ENCODE results near the gene UPK2.
A peak's percentile ranks its signal among the peaks of the same experiment; 100 is the strongest.
"Not testable (repeated sequence)": the region's sequence is repeated elsewhere in the genome, so short reads cannot be mapped to it uniquely, and the experiment has no call there.

UPK2 gene

DNA sequence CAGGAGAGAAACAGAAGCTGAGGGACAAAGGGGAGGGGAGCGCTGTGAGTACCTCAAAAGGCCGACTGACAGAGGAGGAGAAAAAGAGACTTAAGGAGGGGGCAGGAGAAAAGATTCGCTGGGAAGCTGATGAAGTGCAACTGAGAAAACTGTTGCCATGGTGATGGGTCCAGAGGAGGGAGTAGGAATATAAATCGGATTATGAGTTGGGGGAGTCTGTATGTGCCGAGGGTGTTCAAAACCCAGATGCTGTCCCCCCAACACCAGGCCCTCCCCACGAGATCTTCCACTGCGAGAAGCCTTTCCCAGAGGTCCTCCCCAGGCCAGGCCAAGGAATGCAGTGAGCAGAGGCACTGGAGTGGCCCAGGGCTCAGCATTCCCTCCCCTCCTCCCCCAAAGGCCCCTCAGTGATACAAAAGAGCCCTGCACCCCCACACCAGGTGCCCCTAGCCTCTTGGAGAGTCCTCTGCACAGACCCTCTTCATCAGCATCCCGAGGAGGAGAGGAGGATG, 16.6 kb upstream of the UPK2 start:
- no peak for DNase-seq

DNA sequence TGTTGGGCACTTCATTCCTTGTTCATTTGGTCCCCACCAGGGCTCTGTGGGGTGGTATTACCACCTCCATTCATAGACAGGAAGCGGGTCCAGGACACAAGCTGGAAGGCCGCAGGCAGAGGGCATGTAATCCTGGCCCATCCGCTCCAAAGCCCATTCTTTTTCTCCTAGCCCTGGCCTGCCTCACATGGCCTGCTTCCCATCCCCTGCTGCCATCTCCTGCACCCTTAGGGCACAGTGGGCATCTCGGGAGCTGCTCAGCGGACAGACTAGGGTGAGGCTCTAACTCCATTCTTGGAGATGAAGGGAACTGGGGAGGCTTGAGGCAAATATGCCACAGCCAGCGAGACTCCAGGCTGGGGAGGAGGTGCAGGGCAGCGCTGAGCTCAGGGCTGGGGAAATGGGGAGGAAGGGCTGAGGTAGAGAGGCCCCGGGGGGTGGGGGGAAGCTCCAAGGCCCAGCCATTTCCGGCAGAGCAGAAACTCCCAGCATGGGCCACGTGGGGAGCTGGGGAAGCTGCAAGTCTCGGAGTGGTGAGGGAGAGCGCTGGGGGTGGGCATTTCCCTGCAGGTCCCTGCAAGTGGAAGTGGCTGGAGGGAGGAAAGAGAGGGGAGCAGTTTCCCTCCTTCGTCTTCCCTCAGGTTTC, 16.0 kb upstream of the UPK2 start:
- peak; percentile 21 to 51 (median 34) for DNase-seq

DNA sequence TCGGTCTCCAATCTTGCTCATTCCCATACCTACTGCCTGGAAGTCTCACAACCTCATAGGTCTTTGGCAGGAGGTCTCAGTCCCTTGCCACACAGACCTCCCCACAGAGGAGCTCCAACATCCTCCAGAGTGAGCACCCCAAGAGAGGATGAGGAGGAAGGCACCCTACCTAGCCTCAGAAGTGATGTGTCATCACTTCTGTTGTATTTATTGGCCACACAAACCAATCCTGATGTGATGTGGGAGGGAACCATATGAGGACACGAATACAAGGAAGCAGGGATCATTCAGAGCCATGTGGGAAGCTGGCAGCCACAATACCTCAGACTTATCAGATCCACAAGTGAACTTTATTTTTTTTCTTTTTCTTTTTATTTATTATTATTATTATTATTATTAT, 9.0 kb upstream of the UPK2 start:
- DNase-seq, result no peak

DNA sequence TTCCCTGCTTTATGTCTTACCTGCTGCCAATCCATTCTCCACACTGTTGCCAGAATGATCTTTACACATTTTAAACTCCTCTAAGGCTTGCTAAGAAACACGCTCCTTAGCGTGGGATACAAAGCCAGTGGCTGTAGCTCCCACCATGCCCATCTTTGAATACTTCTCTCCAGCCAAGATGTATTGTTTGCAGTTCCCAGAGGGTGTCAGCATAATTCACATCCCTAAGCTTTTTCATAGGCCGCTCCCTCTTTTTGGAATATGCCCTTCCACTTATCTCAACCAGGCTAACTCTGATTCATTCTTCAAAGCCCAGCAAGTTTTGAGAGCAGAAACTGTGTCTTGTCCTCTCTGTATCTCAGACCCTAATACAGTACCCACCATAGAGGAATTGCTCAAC, 8.1 kb upstream of the UPK2 start:
- no peak for DNase-seq

DNA sequence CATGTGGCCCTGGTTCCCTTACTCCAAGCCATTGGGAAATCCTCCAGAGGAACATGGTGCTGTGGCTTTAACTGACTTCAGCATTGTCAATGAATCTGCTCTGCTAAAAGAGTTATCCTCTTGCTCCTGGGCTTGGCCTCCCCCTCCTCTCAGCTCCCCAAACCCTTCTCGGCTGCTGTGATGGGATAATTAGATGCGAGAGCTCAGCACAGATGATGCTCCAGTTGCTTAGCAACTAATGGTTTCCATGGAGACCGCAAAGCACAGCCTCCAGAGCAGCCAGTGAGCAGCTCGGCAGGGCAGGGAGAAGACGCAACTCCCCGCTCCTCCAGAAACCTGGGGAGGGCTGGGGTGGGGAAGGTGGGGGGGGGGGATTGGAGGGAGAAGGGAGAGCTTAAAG, 2.8 kb upstream of the UPK2 start:
- no peak for DNase-seq

DNA sequence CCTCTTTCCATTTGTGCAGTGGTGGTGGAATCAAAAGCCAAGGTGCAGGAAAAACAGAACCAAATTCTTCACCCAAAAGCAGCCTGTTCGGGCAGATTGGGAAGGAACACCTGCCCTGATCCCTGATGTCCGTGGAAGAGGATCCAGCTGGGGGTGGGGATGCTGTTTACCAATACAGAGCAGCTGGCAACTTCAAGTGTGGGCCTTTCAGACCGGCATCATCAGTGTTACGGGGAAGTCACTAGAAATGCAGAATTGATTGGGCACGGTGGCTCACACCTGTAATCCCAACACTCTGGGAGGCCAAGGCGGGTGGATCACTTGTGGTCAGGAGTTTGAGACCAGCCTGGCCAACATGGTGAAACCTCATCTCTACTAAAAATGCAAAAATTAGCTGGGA, 2.1 kb upstream of the UPK2 start:
- not testable (repeated sequence) for DNase-seq

DNA sequence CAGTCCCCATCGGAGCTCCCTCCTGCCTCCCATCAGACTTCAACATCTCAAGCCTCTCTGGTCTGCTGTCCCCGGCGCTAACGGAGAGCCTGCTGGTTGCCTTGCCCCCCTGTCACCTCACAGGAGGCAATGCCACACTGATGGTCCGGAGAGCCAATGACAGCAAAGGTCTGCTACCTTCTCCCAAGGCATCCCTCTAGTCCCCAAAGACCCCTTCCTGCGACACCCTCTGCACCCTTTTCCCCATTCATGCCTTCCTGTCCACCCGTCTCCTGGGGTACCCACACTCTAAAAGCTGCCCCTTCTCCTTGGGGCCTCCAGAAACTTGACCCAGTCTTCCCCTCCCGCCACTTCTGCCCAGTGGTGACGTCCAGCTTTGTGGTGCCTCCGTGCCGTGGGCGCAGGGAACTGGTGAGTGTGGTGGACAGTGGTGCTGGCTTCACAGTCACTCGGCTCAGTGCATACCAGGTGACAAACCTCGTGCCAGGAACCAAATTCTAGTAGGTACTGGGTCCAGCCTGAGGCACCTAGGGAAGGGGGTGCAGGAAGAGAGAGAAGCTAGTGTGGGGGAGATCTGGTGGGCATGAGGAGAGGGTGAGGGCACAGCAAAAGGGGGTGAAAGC, 860 bp downstream of the UPK2 start:
- no peak for DNase-seq

DNA sequence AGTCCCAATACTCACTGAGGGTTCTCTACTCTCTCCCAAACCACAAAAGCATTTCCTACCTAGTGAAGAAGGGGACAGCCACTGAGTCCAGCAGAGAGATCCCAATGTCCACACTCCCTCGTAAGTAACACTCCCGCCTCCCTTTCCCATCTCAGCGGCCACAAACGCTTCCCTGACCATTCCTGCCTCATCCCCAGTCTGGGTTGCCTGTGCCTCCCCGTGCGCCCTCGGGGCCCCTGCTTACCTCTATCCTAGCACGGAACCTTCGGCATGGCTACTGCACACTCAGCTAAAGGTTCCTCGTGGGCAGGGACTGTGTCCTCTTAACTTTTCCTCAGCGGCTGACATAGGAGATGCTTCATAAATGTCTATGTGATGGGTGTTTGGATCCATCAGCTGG, 1.5 kb downstream of the UPK2 start:
- no peak for DNase-seq

DNA sequence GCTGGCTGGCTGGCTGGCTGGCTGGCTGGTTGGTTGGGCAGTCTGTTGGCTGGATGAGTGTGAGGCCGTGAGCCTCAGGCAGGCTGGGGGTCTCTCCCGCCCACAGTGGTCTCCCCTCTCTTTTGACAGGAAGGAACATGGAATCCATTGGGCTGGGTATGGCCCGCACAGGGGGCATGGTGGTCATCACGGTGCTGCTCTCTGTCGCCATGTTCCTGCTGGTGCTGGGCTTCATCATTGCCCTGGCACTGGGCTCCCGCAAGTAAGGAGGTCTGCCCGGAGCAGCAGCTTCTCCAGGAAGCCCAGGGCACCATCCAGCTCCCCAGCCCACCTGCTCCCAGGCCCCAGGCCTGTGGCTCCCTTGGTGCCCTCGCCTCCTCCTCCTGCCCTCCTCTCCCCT, 1.9 kb downstream of the UPK2 start:
- DNase-seq, result no peak

DNA sequence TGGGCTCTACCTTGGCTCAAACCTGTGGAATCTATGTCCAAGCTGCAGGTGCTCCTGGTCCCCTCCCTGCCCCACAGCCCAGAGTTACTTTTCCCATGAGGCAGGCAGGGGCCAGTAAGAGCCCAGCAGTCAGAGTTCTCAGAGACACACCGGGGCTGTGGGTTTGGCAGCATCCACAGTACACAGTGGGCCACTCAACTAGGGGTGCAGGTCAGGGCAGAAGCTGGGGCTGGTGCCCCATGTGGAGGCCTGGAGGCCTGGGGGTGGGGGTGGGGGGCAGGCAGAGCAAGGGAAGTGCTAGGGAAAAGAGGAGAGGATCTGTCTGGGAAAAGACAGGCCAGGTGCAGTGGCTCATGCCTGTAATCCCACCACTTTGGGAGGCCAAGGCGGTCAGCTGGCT, 2.5 kb downstream of the UPK2 start:
- DNase-seq, result no peak

DNA sequence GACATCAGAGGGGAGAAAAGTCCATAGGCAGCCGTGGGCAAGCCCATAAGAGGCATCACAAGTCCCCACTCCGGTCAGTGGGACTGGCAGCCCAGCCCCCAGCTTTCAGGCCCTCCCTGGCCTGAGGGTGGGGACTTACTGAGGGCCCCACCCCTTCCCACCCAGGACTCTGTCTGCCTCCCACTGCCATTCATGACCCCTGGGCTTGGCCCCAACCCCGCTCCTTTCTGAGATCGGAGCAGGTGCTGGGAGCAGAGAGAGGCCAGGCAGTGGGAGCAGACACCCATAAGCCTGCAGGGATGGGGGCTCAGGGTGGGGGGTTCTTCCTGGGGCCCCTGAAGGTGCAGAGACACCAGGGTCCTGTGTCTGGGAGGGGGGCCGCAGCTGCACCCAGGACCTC, 5.1 kb downstream of the UPK2 start:
- no peak for DNase-seq

DNA sequence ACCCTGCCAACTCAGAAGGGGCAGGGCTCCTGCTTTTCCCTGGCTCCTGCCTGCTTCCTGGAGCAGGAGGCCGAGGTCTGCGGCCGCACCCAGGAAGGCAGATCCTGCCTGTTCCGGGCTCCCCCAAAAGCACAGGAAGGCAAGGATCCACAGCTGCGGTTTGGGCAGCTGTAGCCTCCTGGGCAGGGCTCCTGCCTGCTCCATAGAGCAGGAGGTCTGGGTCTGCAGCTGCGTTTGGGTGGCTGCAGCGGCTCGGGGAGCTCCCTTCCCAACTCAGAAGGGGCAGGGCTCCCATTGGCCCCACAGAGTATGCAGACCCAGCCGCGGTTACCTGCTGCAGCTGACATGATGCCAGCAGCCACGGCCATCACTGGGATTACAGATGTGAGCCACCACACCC, 5.5 kb downstream of the UPK2 start:
- no peak for DNase-seq

DNA sequence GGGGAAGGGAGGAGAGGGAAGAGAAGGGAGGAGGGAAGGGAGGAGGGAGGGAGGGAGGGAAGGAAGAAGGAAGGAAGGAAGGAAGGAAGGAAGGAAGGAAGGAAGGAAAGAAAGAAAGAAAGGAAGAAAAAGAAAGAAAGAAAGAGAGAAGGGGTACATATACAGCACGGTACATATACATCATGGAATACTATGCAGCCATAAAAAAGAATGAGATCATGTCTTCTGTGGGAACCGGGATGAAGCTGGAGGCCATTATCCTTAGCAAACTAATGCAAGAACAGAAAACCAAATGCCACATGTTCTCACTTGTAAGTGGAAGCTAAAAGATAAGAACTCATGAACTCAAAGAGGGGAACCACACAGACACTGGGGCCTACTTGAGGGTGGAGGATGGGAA, 13.4 kb downstream of the UPK2 start:
- not testable (repeated sequence) for DNase-seq

DNA sequence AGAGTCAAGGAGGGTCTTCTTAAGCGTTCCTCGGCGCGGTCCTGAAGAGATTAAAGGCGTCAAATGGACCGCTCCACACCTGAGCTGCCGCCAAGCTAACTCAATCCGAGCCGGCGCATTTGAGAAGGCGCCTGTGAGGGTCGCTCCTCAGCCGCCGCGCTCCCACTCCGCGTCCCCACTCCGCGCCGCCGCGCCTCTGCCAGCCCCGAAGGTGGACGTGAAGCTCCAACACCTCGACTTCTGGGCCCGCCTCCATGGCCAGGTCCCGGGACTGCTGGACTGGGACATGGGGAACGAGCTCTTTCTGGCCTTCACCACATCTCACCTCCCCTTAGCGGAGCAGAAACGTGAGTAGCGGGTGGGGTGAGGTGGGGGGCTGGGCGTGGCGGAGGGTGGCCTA, 15.5 kb downstream of the UPK2 start, which contains the start of gene FOXR1:
Gene FOXR1 (plus strand): TSS at position 116 of the 400 bp plus-strand sequence. CDS start 171 bp downstream, at position 287.
- no peak for DNase-seq

DNA sequence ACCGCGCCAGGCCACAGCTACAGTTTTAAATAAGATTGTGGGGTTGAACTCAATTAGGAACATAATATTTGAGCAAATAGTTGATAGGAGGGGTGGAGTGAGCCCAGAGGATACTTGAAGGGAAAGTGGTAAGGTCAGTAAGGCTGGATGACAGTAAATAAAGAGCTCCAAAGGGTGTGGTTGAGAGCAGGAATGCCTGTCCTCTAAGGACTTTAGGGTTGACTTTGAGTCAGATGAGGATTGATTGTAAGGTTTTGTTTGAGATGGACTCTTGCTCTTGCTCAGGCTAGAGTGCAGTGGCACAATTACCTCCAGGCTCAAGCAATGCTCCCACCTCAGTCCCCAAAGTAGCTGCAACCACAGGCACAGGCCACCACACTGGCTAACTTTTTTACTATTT, 17.9 kb downstream of the UPK2 start:
- no peak for DNase-seq

DNA sequence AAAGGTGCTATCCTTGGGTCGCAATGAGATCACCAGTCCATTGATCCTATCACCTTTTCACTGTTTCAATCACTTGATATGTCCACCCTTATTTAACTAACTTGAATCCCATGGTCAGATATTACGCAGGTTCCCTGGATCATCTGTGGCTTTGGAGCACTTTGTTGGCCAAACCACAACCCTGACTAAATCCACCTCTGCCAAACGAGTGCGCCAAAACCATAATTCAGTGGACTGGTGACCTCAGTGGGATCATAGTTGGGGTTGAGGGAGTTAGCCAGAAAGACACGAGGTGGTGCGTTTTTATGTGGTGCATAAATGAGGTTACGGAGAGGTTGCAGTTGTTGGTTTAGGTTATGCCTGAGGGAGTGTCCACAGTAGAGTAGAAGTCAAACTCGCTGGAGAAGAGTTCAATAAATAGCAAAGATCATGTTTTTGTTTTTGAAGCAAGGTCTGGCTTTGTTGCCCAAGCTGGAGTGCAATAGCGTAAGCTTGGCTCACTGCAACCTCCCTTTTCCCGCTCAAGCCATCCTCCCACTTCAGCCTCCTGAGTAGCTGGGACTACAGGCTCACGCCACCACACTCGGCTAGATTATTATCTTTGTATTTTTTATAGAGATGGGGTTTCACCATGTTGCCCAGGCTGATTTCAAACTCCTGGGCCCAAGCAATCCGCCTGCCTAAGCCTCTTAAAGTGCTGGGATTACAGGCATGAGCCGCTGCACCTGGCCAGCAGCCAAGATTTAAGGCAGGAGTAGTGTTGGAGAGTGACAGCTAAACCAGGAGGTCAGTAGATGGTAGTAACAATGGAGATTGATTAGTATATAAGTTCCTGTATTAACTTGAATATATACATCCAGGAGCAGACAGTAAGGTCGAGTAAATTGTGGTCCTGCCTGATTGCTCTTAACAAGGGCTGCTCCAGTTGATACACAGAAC, 19.9 kb downstream of the UPK2 start:
- no peak for DNase-seq

DNA sequence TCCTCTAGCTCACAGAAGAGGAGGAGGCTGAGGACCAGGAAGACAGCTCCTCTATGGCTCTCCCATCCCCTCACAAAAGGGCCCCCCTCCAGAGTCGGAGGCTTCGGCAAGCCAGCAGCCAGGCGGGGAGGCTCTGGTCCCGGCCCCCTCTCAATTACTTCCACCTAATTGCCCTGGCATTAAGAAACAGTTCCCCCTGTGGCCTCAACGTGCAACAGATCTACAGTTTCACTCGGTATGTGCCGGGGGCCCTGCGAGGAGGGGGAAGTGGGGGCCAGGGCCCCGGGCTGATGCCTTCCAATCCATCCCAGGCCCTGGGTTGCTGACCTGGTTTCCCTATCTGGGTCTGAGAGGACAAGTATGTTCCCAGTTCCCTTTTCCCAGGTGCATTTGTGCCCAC, 23.3 kb downstream of the UPK2 start:
- no peak for DNase-seq

DNA sequence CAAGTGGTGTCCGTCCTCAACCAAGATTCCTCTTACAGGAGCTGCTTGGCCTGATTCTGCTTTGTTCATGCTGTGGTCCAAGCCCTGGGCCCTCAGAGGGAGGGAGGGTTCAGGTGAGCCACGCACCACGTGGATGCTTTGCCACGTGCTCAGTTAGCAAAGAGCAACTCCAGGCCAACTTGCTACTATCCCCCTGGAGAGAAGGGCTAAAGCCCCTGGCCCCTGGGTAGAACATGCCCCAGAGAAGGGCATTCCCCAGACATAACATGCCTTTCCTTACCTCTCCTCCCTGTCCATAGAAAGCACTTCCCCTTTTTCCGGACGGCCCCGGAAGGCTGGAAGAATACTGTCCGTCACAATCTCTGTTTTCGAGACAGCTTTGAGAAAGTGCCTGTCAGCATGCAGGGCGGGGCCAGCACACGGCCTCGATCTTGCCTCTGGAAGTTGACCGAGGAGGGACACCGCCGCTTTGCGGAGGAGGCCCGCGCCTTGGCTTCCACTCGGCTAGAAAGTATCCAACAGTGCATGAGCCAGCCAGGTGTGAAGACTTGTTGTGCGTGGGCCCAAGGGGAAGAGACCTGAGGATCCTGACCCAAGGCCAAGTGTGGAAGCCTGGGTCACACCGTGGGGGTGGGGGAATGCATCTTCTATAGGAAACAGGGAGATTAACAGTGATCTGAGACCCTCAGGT, 24.2 kb downstream of the UPK2 start:
- no peak for DNase-seq

DNA sequence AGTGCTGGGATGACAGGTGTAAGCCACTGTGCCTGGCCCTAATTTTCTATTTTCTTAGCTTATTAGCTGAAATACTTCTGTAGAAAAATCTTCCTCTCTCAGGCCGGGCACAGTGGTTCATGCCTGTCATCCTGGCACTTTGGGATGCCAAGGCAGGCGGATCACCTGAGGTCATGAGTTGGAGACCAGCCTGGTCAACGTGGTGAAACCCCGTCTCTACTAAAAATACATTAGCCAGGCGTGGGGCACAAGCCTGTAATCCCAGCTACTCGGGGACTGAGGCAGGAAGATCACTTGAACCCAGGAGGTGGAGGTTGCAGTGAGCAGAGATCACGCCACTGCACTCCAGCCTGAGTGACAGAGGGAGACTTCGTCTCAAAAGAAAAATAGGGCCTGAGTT, 28.2 kb downstream of the UPK2 start:
- DNase-seq, result not testable (repeated sequence)

DNA sequence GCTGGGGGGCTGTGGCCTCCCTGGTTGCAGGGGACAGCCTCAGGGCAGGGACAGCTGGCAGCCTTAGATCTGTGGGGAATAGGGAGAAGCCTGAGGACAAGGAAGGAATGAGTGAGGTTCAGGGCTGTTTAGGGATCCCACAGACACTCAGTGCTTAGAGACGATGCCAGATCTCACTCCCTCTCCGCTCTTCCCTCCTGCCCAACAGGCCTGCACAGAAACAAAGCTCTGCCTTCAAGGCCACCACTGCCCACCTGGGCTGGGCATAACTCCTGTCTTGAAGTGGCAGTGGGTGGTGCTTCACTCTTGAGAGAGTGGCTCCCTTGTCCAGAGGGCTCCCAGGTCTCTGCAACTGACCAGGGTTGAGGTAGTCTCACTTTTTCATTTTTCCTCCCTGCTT, 28.7 kb downstream of the UPK2 start:
- DNase-seq, result no peak

DNA sequence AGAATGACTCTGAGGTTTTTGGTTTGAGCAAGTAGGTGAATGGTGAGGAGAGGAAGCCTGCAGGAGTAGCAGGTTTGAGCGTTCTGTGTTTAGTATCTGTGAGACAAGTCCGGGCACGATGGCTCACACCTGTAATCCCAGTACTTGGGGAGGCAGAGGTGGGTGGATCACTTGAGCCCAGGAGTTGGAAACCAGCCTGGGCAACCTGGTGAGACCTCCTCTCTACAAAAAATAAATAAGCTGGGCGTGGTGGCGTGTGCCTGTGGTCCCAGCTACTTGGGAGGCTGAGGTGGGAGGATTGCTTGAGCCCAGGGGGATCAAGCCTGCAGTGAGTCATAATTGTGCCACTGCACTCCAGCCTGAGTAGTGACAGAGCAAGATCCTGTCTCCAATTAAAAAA, 32.2 kb downstream of the UPK2 start:
- DNase-seq, result no peak

DNA sequence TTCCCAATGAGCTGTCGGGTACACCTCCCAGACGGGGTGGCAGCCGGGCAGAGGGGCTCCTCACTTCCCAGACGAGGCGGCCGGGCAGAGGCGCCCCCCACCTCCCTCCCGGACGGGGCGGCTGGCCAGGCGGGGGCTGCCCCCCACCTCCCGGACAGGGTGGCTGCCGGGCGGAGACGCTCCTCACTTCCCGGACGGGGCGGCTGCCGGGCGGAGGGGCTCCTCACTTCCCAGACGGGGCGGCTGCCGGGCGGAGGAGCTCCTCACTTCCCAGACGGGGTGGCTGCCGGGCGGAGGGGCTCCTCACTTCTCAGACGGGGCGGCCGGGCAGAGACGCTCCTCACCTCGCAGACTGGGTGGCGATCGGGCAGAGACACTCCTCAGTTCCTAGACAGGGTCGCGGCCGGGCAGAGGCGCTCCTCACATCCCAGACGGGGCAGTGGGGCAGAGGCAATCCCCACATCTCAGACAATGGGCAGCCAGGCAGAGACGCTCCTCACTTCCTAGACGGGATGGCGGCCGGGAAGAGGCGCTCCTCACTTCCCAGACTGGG, 35.5 kb downstream of the UPK2 start:
- not testable (repeated sequence) for DNase-seq
